ENCODE measurements around the gene ABHD14A.

DNA sequence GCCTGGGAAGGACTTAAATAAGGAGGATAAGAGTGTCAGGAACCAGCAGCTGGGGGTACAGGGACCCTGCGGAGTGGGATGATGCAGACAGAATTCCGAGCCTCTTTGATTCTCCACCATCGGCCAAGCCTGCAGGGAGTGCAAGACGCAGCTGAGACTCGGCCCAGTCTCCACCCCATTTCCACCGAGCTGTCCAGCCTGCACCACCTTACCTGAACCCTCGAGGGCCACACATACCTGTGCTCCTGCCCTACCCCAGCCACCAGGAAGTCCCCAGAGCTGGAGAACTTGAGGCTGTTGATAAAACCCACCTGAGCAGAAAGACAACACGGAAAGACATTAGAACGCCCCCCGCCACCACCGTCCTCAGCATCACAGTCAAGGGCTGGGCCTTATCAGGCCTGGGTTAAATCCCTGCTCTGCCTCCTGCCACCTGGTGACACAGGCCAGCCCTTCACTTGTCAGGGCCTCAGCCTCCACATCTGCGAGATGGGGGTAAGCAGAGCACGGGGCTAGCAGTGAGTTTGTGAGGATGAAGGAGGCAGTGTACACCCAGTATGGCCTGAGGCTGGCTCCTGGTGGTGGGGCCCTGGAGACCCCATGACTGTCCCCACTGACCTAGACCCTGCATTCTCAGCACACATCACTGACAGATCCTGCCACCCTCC is 41.3 kb upstream of the ABHD14A start:
- TF ChIP-seq, protein P1, sequence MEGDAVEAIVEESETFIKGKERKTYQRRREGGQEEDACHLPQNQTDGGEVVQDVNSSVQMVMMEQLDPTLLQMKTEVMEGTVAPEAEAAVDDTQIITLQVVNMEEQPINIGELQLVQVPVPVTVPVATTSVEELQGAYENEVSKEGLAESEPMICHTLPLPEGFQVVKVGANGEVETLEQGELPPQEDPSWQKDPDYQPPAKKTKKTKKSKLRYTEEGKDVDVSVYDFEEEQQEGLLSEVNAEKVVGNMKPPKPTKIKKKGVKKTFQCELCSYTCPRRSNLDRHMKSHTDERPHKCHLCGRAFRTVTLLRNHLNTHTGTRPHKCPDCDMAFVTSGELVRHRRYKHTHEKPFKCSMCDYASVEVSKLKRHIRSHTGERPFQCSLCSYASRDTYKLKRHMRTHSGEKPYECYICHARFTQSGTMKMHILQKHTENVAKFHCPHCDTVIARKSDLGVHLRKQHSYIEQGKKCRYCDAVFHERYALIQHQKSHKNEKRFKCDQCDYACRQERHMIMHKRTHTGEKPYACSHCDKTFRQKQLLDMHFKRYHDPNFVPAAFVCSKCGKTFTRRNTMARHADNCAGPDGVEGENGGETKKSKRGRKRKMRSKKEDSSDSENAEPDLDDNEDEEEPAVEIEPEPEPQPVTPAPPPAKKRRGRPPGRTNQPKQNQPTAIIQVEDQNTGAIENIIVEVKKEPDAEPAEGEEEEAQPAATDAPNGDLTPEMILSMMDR (IDR thresholded peaks at IDR 0.05) = no peak
- no peak for TF ChIP-seq POLR2A (IDR thresholded peaks at IDR 0.05)

Data from uterus (tissue), 2 donors.